HFFc6 (cell line): Measurements from ENCODE around the gene INHBB. TPM values are rescaled to one million over a fixed set of nuclear protein-coding genes. Genes with fewer than 3 reads are reported as not detected.

Source experiments
- DNase-seq: peaks from one replicate; pipeline ENCODE4 v3.0.0-alpha.2; 2018
- H3K27ac Mint-ChIP-seq: 2 replicates; pipeline ENCODE4 v1.8.0; 2020; ENCODE audit warnings: mild to moderate bottlenecking, mixed read lengths
- H3K27me3 Mint-ChIP-seq: 2 replicates; pipeline ENCODE4 v1.8.0; 2021; ENCODE audit warnings: mild to moderate bottlenecking, moderate library complexity, mixed read lengths; ENCODE audit not compliant: insufficient read depth
- H3K36me3 Mint-ChIP-seq: 2 replicates; pipeline ENCODE4 v1.8.0; 2021; ENCODE audit warnings: low read depth, mixed read lengths
- H3K4me1 Mint-ChIP-seq: 2 replicates; pipeline ENCODE4 v1.8.0; 2020; ENCODE audit warnings: low read depth, mixed read lengths
- H3K4me3 Mint-ChIP-seq: 2 replicates; pipeline ENCODE4 v1.8.0; 2020; ENCODE audit warnings: mild to moderate bottlenecking, moderate library complexity, mixed read lengths
- H3K9me3 Mint-ChIP-seq: 2 replicates; pipeline ENCODE4 v1.8.0; 2020; ENCODE audit warnings: mild to moderate bottlenecking, mixed read lengths
- total RNA-seq, 6 experiments: library from RNA; stranded (reverse); fragmentation: NEBNext Ultra II Directional; extraction: Animal tissue kit (Norgen Biotek cat#: 25700); gene quantifications; 2 replicates in 1 of 6; 3 replicates in 5 of 6; pipeline ENCODE4 v1.2.3, GENCODE V29; 2021
- TF ChIP-seq, protein P1 (sequence below): fragments of 200-600 bp; sonication (generic); IDR thresholded peaks from 2 replicates; pipeline ENCODE4 v1.5.0; 2021; ENCODE audit warnings: antibody characterized with exemption, mild to moderate bottlenecking

The INHBB gene
- total RNA-seq, 6 experiments from 2014 or later: 0.47 to 1.6 (median 1.1) TPM

- peaks cover 12% of the 10 kb centered on the region for H3K4me1 Mint-ChIP-seq
- TF ChIP-seq, protein P1, sequence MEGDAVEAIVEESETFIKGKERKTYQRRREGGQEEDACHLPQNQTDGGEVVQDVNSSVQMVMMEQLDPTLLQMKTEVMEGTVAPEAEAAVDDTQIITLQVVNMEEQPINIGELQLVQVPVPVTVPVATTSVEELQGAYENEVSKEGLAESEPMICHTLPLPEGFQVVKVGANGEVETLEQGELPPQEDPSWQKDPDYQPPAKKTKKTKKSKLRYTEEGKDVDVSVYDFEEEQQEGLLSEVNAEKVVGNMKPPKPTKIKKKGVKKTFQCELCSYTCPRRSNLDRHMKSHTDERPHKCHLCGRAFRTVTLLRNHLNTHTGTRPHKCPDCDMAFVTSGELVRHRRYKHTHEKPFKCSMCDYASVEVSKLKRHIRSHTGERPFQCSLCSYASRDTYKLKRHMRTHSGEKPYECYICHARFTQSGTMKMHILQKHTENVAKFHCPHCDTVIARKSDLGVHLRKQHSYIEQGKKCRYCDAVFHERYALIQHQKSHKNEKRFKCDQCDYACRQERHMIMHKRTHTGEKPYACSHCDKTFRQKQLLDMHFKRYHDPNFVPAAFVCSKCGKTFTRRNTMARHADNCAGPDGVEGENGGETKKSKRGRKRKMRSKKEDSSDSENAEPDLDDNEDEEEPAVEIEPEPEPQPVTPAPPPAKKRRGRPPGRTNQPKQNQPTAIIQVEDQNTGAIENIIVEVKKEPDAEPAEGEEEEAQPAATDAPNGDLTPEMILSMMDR: no peak
- no peaks in the 10 kb centered on the region for H3K36me3 Mint-ChIP-seq
- peaks cover 25% of the 10 kb centered on the region for H3K27me3 Mint-ChIP-seq
- DNase-seq: no peak
- no peak overlapping the region for H3K4me3 Mint-ChIP-seq
- no peaks in the 10 kb centered on the region for H3K9me3 Mint-ChIP-seq
- no peak overlapping the region for H3K27ac Mint-ChIP-seq
Observed at GRCh38 chr2:120350080-120350479, 4.1 kb downstream of the INHBB start.

GRCh38 chr2:120350801-120351320 lies 4.9 kb downstream of the INHBB start:
- H3K27ac Mint-ChIP-seq: no peak overlapping the region
- H3K9me3 Mint-ChIP-seq: no peaks in the 10 kb centered on the region
- TF ChIP-seq, protein P1: no peak
- DNase-seq: no peak
- H3K4me1 Mint-ChIP-seq: peaks cover 12% of the 10 kb centered on the region
- no peak overlapping the region for H3K4me3 Mint-ChIP-seq
- no peaks in the 10 kb centered on the region for H3K36me3 Mint-ChIP-seq
- peaks cover 25% of the 10 kb centered on the region for H3K27me3 Mint-ChIP-seq

DNA sequence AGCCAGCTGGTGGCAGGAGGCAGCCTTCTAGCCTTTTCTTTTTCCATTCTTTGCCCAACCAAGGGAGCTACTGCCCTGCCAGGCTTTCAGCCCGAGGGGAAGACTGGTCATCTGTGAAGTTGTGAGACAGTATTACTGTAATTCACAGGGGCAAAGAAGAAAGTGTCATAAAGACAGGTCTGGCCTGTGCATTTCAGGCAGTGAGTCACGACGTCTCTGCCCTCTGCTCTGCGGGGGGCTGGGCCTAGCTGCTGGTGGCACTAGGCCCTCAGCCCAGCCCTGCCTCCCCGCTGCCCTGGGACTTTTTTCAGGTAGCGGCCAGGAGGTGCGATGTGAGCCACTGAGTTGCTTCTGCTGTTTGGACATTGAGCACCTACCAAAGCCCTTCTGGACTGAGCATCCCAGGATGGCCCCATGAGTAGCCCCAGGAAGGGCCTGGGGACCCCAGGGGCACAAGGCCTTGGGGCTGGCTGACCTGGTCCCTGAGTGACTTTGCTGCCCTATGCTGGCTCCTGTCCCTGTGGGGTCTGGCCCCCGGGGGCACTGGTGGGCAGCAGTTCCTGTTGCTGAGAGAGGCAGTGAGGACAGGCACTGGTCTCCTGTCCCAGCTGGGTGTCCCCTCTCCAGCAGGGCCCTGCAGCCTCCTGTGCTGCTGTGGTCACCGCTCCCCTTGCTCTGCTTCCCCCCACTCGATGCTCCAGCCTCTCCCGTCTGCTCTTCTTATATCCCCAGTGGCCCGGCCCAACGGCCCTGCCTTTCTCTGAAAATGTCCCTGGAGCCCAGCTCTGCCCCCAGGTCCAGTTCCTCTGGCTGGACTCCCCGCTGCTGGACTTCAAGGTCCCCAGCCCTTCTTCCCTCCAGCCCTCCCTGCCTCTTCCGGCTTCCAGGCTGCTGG lies 7.0 kb downstream of the INHBB start:
- Mint-ChIP-seq H3K4me3 (no peak overlapping the region), H3K4me1 (no peaks in the 10 kb centered on the region), H3K27ac (no peak overlapping the region), H3K27me3 (peaks cover 21% of the 10 kb centered on the region), H3K9me3 (no peaks in the 10 kb centered on the region), H3K36me3 (no peaks in the 10 kb centered on the region)
- TF ChIP-seq, protein P1: no peak
- DNase-seq: peak; percentile 49

DNA sequence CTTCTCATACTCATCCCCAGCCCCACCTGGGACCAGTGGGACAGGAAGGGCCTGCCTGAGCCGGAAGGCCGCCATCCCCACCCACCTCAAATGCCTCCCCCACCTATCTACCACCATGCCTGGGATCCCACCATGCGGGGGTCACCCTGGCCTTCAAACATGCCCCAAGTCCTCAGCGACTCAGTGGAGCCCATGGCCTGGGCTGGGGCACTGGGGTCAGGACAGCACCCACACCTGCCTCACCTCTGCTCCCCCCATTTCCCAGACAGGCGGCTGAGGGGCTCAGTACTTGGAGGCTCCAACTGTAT lies 7.6 kb downstream of the INHBB start:
- H3K4me1 Mint-ChIP-seq: no peaks in the 10 kb centered on the region
- H3K4me3 Mint-ChIP-seq: no peak overlapping the region
- TF ChIP-seq, protein P1: no peak
- peaks cover 20% of the 10 kb centered on the region for H3K27me3 Mint-ChIP-seq
- no peaks in the 10 kb centered on the region for H3K9me3 Mint-ChIP-seq
- DNase-seq: no peak
- no peak overlapping the region for H3K27ac Mint-ChIP-seq
- H3K36me3 Mint-ChIP-seq: no peaks in the 10 kb centered on the region

GRCh38 chr2:120353931-120354330 lies 8.0 kb downstream of the INHBB start:
- TF ChIP-seq, protein P1: no peak
- no peak for DNase-seq
- peaks cover 20% of the 10 kb centered on the region for H3K27me3 Mint-ChIP-seq
- no peaks in the 10 kb centered on the region for H3K4me1 Mint-ChIP-seq
- no peak overlapping the region for H3K4me3 Mint-ChIP-seq
- H3K9me3 Mint-ChIP-seq: no peaks in the 10 kb centered on the region
- no peak overlapping the region for H3K27ac Mint-ChIP-seq
- H3K36me3 Mint-ChIP-seq: no peaks in the 10 kb centered on the region
